ENCODE results near the gene CYB5A. TPM values are rescaled to one million over a fixed set of nuclear protein-coding genes. Genes with fewer than 3 reads are reported as not detected.

CYB5A gene
- total and polyA plus RNA-seq, 2 of the 8 experiments (the other 6 are each of a cell fraction or from before 2014, with no cell fraction given) = 154 to 195 TPM

- TF ChIP-seq CHD7 (IDR thresholded peaks at IDR 0.05; ENCODE audit: insufficient replicate concordance, low read length) = no peak
- no peak for TF ChIP-seq TEAD4 (IDR thresholded peaks at IDR 0.05; ENCODE audit: low read depth, low read length)
- TF ChIP-seq RFX5 (IDR thresholded peaks at IDR 0.05; ENCODE audit: borderline replicate concordance, low read depth, low read length) = no peak
Observed at GRCh38 chr18:74213429-74213828, 78.3 kb downstream of the CYB5A start (continued).

All from H1 (cell line).